ENCODE measurements around the gene SIGLEC7.

The SIGLEC7 gene

DNA sequence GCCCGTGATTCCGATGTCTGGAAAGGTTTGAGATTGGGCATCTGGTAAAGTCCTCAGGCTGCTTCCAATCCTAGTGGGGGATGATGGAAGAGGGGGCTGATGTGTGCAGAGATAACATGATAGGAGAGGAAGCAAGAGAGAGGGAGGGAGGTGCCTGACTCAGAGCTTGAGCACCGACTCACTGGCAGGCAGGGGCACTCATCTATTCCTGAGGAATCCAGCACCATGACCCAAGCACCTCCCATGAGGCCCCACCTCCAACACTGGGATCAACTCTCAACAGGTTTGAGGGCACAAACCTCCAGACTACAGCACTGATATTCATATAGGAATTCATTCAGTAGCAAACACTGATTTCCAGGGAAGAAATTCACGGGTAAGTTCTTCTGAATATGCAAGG is 23.0 kb upstream of the SIGLEC7 start:
- DNase-seq, result no peak

DNA sequence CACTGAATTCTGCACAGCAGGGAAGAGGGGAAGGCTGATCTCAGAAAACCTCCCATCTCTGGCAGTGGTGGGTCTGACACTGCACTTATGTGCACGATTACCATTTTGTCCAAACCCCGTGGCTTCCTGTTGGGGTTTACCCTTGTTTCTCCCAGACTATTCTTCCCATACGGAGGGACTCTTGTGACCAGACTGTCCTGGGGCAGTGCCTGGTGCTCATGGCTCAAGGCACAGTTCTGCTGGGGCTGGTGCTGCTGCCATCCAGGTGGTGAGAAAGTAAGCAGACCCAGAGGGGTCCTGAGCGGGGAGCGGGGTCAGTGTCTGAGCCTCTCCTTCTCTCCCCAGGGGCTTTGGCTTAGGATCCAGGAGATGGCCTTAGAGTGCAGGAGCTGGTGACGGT is 22.5 kb upstream of the SIGLEC7 start:
- no peak for DNase-seq

- no peak for DNase-seq
These were observed 21.9 kb upstream of the SIGLEC7 start for GRCh38 chr19:51120160-51120559.

- DNase-seq, result no peak
These were observed 20.8 kb upstream of the SIGLEC7 start for GRCh38 chr19:51121257-51121656.

DNA sequence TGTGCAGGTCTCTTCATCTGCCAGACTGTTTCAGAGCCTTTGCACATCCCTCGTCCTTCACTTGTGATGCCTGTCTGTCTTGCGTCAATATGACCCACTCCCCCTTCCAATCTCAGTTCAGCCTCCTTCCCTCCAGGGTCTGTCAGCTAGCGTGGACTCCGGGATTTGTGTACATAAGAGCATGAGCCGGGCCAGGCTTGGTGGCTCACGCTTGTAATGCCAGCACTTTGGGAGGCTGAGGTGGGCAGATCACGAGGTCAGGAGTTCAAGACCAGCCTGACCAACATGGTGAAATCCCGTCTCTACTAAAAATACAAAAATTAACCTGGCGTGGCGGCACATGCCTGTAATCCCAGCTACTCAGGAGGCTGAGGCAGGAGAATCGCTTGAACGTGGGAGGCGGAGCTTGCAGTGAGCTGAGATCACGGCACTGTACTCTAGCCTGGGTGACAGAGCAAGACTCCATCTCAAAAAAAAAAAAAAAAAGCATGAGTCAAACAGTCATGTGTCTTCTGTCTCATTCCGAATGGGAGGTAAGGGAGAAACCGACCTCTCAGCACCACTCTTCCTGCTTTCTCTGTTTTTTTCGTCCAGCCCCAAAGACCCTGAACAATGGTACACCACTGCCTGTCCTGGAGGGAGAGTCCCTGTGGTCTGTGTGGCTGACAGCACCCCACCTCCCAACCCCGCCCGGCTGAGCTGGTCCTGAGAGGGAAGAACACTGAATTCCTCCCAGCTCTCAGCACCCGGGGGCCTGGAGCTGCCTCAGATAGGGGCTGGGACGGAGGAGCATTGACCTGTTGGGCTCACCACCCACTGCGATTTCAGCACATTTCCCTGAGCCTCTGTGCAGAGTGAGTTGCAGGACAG is 19.8 kb upstream of the SIGLEC7 start:
- no peak for DNase-seq

DNA sequence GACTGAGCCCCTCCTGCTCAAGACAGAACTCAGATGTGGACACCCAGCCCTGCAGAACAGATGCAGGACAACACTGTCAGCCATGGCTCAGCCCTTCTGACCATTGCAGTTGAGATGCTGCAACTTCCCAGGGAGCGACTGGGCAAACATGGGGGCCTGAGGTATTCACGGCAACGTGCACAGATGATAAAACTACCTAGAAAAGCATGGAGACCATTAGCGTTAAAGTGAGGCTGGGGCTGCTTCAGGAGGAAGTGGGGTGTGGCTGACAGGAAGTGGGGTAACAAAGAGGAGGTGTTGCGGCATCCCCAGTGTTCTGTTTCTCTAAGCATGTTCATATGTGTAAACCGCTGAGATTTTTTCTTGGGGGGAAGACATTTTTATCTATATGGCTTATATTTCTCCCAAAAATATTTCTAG is 18.7 kb upstream of the SIGLEC7 start:
- peak in 2 of 4 experiments; percentile 15 to 35 for DNase-seq

DNA sequence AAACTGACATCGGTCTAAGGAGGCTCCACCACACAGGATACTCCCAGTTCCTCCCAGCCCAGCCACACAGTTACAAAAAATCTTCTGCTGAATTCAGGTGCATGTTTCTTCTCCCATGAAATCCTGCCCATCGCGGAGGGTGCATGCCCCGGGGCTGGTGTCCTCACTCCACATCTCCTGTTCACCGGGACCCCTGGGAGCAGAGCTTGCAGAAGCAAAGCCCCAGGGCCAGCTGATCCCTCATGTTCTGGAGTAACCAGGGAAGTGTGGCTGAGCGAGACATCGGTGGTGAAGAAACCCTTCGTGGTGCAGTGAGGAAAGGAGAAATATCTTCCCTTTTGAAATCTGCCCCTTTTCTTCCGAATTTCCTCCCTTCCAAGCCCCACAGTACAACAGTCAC is 18.3 kb upstream of the SIGLEC7 start:
- no peak for DNase-seq

DNA sequence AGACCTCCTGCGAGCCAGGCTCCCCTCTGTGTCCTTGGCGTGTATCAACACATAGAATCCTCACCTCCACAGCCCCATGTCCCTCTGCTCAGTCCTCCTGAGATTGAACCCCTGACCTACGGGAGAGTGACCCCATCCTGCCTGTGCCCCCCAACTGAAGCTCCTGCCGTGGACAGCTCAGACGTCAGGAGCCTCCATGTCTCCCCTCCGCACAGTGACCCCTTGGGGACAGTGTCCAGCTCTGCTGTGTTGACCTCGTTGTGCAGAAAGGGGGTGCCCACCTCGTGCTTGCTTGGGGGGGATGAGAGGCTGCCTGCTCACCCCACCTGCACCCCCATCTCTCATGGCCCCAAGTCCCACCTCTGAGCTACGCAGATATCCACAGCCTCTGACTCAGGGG is 17.9 kb upstream of the SIGLEC7 start:
- no peak for DNase-seq

GRCh38 chr19:51124729-51125128 is 17.4 kb upstream of the SIGLEC7 start, which contains the start of gene SIGLEC9:
Gene SIGLEC9, plus strand, starts transcription at chr19:51124906. Its CDS starts 69 bp downstream, at chr19:51124975.
- DNase-seq, result no peak

DNA sequence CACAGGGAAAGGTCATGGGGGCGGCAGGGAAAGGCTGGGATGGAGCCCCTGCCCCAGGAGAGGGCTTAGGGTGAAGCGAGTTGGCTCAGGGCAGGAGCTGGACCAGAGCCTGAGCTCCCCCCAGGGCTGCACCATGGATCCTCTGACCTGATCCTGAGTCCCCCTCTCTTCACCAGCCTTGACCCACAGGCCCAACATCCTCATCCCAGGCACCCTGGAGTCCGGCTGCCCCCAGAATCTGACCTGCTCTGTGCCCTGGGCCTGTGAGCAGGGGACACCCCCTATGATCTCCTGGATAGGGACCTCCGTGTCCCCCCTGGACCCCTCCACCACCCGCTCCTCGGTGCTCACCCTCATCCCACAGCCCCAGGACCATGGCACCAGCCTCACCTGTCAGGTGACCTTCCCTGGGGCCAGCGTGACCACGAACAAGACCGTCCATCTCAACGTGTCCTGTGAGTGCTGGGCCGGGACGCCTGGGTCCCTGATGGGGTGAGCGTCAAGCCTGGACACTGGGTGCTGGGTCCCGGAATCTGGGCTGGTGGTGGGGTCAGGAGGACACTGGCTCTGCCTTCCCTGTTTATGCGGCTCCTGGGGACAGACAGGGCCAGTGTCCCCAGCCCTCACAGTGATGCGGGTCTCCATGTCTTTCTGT is 16.6 kb upstream of the SIGLEC7 start:
- no peak for DNase-seq

DNA sequence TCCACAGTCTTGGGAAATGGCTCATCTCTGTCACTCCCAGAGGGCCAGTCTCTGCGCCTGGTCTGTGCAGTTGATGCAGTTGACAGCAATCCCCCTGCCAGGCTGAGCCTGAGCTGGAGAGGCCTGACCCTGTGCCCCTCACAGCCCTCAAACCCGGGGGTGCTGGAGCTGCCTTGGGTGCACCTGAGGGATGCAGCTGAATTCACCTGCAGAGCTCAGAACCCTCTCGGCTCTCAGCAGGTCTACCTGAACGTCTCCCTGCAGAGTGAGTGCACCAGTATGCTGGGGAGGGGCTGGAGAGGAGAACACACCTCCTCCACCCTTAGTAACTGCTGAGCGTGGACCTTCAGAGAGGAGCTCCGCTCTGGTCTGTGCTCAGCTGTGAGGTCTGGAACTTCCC is 15.1 kb upstream of the SIGLEC7 start:
- DNase-seq, result no peak

DNA sequence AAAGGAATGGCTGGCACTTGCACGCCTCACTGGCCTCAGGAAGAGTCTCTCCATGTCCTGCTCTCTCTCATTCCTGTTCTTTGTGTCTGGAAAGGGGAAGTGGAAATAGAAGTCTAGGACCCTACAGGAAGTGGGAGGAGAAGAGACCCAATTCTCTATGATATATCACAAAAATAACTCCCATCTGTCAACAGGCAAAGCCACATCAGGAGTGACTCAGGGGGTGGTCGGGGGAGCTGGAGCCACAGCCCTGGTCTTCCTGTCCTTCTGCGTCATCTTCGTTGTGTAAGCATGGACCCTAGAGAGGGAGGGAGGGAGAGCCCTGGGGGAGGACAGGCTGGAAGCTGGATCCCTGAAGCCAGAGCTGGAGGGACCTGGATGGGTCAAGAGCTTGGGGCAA is 14.3 kb upstream of the SIGLEC7 start:
- no peak for DNase-seq

DNA sequence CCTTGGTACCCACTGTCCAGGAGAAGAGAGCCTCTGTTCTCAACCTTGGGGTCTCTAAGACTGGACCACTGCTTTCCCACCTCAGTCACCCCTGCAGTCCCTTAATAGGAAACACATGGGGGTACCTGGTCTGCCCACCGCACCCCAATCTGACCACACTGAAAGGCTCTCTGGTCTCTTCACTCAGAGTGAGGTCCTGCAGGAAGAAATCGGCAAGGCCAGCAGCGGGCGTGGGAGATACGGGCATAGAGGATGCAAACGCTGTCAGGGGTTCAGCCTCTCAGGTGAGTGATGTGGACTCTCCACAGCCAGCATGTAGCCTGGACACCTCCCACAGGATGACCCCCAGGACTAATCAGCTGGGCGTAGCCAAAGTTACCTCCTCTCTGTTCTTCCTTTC is 13.9 kb upstream of the SIGLEC7 start:
- no peak for DNase-seq

GRCh38 chr19:51129716-51130115 is 12.4 kb upstream of the SIGLEC7 start:
- DNase-seq, result no peak

DNA sequence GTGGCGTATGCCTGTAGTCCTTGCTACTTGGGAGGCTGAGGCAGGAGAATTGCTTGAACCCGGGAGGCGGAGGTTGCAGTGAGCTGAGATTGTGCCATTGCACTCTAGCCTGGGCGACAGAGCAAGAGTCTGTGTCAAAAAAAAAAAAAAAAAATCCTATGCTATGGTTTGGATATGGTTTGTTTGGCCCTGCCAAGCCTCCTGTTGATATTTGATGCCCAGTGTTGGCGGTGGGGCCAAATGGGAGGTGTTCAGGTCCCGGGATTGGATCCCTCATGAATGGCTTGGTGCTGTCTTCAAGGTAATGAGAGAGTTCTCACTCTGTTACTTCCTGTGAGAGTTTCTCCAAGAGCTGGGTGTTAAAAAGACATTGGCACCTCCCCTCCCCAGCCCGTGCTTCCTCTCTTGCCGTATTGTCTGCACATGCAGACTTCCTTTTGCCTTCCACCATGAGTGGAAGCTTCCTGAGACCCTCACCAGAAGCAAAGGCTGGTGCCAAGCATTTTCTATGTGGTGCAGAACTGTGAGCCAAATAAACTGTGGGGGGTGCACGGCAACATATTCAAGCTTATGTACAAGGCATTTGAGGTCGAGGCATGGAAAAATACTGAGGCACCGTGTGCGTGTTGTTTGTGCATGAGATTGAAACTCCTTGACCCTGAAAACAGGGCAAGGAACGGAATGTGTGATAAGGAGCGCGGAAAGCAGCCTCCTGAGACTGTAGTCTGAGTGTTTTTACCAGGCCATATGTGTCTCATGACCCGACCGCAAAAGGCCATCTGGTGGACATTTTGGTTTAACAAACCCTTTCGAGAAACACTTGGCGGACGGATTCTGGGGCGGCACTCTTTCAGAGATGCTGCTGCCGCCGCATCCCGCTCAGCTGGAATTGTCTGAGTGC is 10.1 kb upstream of the SIGLEC7 start:
- DNase-seq, result no peak

- no peak for DNase-seq
These were observed 7.1 kb upstream of the SIGLEC7 start for GRCh38 chr19:51135004-51135403.

GRCh38 chr19:51135986-51136762 is 5.9 kb upstream of the SIGLEC7 start:
- no peak for DNase-seq

- DNase-seq, result no peak
These were observed 5.1 kb upstream of the SIGLEC7 start for GRCh38 chr19:51136851-51137551.

DNA sequence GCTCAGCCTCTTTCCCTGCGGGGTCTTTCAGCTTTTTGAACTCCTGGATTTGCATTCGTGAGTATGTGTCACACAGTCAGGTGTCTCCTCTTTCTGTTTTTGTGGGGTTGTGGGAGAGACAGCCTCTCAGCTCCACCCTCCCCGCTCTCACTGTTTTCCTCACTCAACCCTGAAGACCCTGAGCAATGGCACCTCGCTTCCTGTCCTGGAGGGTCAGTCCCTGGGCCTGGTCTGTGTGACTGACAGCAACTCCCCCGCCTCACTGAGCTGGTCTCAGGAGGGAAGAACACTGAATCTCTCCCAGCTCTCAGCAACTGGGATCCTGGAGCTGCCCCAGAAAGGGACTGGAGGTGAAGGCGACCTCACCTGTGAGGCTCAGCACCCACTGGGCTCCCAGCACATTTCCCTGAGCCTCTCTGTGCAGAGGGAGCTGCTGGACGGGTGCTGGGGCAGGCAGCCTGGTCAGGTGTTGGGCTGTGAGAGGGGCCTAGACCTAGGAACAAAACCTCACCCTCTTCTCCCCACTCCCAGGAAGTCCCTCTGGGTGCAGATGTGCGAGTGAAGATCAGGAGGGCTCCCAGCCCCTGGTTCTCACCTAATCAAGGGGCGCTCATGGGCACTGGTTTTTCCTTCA is 4.2 kb upstream of the SIGLEC7 start:
- DNase-seq, result no peak

DNA sequence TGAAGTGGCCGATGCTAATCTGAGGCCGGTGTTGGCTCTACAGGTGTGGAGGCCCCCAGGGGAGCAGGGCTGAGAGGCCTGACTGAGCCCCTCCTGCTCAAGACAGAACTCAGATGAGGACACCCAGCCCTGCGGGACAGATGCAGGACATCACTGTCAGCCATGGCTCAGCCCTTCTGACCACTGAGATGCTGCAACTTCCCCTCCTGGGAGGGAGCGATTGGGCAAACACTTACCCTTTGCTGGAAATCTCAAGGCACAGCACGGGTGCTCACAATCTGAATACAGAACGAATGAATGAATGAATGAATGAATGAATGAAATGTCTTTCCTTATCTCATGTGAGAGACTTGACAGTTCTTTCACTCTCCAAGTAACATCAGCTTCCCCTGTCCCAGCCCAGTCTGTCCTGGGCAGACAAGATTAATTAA is 3.5 kb upstream of the SIGLEC7 start:
- no peak for DNase-seq

DNA sequence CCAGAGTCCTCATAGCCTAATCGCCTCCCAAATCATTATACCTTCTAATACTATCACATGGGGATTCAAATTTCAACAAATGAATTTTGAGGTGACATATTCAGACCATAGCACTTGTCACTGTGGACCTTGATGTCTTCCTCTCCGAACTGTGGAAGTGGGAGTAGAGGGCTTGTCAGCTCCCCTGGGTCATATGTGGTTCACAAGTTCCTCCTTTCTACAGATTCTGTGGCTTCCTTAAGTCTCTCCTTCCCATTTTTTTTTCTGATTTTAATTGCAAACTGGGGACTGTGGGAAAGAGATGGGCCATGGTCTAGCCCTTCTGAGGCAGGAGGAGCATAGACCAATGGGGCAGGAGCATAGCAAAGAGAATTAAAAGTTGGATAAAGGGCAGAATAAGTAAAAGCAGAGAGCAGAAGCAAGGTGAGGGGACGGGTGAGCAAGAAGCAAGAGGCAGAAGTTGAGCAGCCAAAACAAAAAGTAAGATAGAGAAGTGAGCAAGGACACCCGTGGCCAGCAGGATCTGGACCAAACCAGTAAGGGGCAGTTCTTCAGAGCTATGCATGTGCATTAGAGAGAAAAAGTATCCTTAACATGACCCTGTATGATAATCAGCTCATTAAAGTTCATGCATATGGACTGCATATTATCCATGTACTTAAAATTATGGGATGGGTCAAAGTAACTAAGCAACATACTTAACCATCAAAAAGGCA is 2.6 kb upstream of the SIGLEC7 start:
- no peak for DNase-seq
